DMS114 treated with DMSO at 0.1 percent for 48 hours (cell line): ENCODE measurements around the gene DCLK1.

Experiments
- DNase-seq: peaks from one replicate; lab custom pipeline; 2025; ENCODE audit not compliant: unreplicated experiment; lab: John Stamatoyannopoulos, UW

DCLK1 gene

GRCh38 chr13:36131222-36131930 is at the start of gene DCLK1:
Gene DCLK1, minus strand, starts transcription at chr13:36131382.
- no peak for DNase-seq

GRCh38 chr13:36175621-36176020 is 44.4 kb upstream of the DCLK1 start:
- DNase-seq: no peak

- DNase-seq: no peak
These were observed 43.7 kb upstream of the DCLK1 start for GRCh38 chr13:36174923-36175322.

- DNase-seq: no peak
These were observed 42.6 kb upstream of the DCLK1 start for GRCh38 chr13:36173571-36174322.

GRCh38 chr13:36166046-36166445 is 34.9 kb upstream of the DCLK1 start:
- no peak for DNase-seq

GRCh38 chr13:36163809-36164308 is 32.7 kb upstream of the DCLK1 start:
- no peak for DNase-seq

- DNase-seq: no peak
These were observed 32.1 kb upstream of the DCLK1 start for GRCh38 chr13:36163286-36163685.

- DNase-seq: no peak
These were observed 29.1 kb upstream of the DCLK1 start for GRCh38 chr13:36160297-36160696.

- DNase-seq: no peak
These were observed 27.4 kb upstream of the DCLK1 start for GRCh38 chr13:36158611-36159010.

GRCh38 chr13:36157480-36157879 is 26.3 kb upstream of the DCLK1 start:
- DNase-seq: no peak

GRCh38 chr13:36154567-36155291 is 23.5 kb upstream of the DCLK1 start:
- DNase-seq: no peak

GRCh38 chr13:36151591-36151990 is 20.4 kb upstream of the DCLK1 start:
- DNase-seq: no peak

- DNase-seq: no peak
These were observed 17.3 kb upstream of the DCLK1 start for GRCh38 chr13:36148446-36148845.

GRCh38 chr13:36147330-36147729 is 16.1 kb upstream of the DCLK1 start:
- DNase-seq: no peak

- DNase-seq: no peak
These were observed 15.5 kb upstream of the DCLK1 start for GRCh38 chr13:36146511-36147269.

GRCh38 chr13:36143738-36144137 is 12.6 kb upstream of the DCLK1 start:
- DNase-seq: no peak

GRCh38 chr13:36142735-36143134 is 11.6 kb upstream of the DCLK1 start:
- DNase-seq: no peak

GRCh38 chr13:36135876-36136275 is 4.7 kb upstream of the DCLK1 start:
- no peak for DNase-seq

GRCh38 chr13:36134632-36135031 is 3.5 kb upstream of the DCLK1 start:
- no peak for DNase-seq

- no peak for DNase-seq
These were observed 2.9 kb upstream of the DCLK1 start for GRCh38 chr13:36133950-36134626.
